DOHH2 (cell line): ENCODE measurements around the gene ZCWPW1.

Experiments
- EZH2phosphoT487 ChIP-seq: fragments of 200-600 bp; sonication (generic); IDR thresholded peaks from 2 replicates; pipeline ENCODE4 v1.6.1; 2017; ENCODE audit warnings: borderline replicate concordance, mild to moderate bottlenecking, antibody characterized with exemption, low read length, moderate library complexity, mixed read lengths
- TF ChIP-seq, protein P1 (sequence below): fragments of 200-600 bp; sonication (generic); IDR thresholded peaks from one replicate; pipeline ENCODE4 v1.5.1; 2014; ENCODE audit warnings: antibody characterized with exemption, mild to moderate bottlenecking, low read depth, low read length; ENCODE audit not compliant: poor library complexity, severe bottlenecking

DNA sequence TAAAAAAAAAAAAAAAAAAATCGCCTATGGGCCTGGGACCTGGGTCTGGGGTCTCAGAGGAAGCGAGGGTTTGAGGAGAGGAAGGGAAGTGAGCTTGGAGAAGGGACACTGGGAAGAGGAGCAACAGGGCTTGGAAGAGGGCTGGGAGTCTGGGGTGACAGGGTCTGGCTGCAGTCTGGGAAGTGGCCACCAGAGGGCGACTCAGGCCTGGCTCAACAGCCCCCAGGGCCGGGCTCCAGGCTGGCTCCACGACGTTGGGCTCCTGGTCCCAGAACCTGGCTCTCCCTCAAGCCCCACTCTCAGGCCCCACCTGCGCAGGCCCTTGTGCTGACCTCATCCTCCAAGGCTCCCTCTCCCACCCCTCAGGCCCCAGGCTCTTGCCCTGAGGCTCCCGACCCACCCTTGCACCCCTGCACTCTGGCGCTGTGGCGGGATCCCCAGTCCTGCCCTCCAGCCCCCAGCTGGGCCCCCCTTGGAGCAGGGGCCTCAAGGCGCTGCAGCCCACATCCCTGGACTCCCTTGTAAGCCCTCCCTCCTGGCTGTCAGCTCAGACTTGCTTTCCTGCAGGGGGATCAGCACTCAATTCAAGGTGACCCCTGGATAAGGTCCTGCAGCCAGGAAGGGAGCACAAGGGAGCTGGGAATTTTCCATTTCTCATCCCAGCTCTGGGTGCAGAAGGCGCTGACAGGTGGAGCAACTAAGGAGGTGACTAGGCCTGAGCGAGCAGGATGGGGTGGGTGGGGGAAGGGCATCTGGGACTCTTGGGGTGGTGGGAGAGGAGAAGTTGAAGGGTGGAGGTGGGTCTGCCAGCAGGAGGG lies 40.9 kb upstream of the ZCWPW1 start:
- TF ChIP-seq, protein P1, sequence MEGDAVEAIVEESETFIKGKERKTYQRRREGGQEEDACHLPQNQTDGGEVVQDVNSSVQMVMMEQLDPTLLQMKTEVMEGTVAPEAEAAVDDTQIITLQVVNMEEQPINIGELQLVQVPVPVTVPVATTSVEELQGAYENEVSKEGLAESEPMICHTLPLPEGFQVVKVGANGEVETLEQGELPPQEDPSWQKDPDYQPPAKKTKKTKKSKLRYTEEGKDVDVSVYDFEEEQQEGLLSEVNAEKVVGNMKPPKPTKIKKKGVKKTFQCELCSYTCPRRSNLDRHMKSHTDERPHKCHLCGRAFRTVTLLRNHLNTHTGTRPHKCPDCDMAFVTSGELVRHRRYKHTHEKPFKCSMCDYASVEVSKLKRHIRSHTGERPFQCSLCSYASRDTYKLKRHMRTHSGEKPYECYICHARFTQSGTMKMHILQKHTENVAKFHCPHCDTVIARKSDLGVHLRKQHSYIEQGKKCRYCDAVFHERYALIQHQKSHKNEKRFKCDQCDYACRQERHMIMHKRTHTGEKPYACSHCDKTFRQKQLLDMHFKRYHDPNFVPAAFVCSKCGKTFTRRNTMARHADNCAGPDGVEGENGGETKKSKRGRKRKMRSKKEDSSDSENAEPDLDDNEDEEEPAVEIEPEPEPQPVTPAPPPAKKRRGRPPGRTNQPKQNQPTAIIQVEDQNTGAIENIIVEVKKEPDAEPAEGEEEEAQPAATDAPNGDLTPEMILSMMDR: peak; percentile 93
- no peak for TF ChIP-seq EZH2phosphoT487
